Neural progenitor cell (in vitro differentiated cells): Measurements from ENCODE around the gene ABCC10. TPM values are rescaled to one million over a fixed set of nuclear protein-coding genes. Genes with fewer than 3 reads are reported as not detected.

Experiments
- DNase-seq: peaks from one replicate; pipeline ENCODE4 v3.0.0-alpha.2; 2016; ENCODE audit warnings: low spot score
- H2AFZ ChIP-seq: fragments of 200-600 bp; sonication (generic); replicated peaks from 2 replicates; pipeline ENCODE4 v1.6.1; 2016; ENCODE audit warnings: antibody characterized with exemption
- H3F3A ChIP-seq: fragments of 200-600 bp; sonication (generic); 2 replicates; pipeline ENCODE4 v1.6.1; 2016; ENCODE audit warnings: antibody characterized with exemption, low read depth
- H3K27ac ChIP-seq: fragments of 200-600 bp; sonication (generic); 2 replicates; pipeline ENCODE4 v1.5.1; 2016; ENCODE audit warnings: mild to moderate bottlenecking
- H3K27me3 ChIP-seq: fragments of 200-600 bp; sonication (generic); 2 replicates; pipeline ENCODE4 v1.6.1; 2016; ENCODE audit warnings: mild to moderate bottlenecking, moderate library complexity
- H3K36me3 ChIP-seq: fragments of 200-600 bp; sonication (generic); 2 replicates; pipeline ENCODE4 v1.5.1; 2016
- H3K4me1 ChIP-seq: fragments of 200-600 bp; sonication (generic); 2 replicates; pipeline ENCODE4 v1.6.1; 2016; ENCODE audit warnings: mixed run types
- H3K4me2 ChIP-seq: fragments of 200-600 bp; sonication (generic); 2 replicates; pipeline ENCODE4 v1.6.1; 2016
- H3K4me3 ChIP-seq: fragments of 200-600 bp; sonication (generic); 2 replicates; pipeline ENCODE4 v1.5.1; 2016
- H3K79me2 ChIP-seq: fragments of 200-600 bp; sonication (generic); 2 replicates; pipeline ENCODE4 v1.6.1; 2016; ENCODE audit warnings: low read depth
- H3K9ac ChIP-seq: fragments of 200-600 bp; sonication (generic); 2 replicates; pipeline ENCODE4 v1.6.1; 2016
- H3K9me3 ChIP-seq: fragments of 200-600 bp; sonication (generic); 2 replicates; pipeline ENCODE4 v1.5.1; 2016; ENCODE audit warnings: low read depth
- H4K20me1 ChIP-seq: fragments of 200-600 bp; sonication (generic); 2 replicates; pipeline ENCODE4 v1.6.1; 2016; ENCODE audit warnings: low read depth
- H3K27ac Mint-ChIP-seq: 3 replicates; pipeline ENCODE4 v1.8.0; 2021; ENCODE audit warnings: mixed read lengths
- H3K27me3 Mint-ChIP-seq: 2 replicates; pipeline ENCODE4 v1.8.0; 2022; ENCODE audit warnings: low read depth, mild to moderate bottlenecking, inconsistent platforms, moderate library complexity, mixed read lengths; ENCODE audit not compliant: insufficient read depth
- H3K36me3 Mint-ChIP-seq: 3 replicates; pipeline ENCODE4 v1.8.0; 2021; ENCODE audit warnings: mixed read lengths
- H3K4me1 Mint-ChIP-seq: 3 replicates; pipeline ENCODE4 v1.8.0; 2021; ENCODE audit warnings: mixed read lengths
- H3K4me3 Mint-ChIP-seq: 3 replicates; pipeline ENCODE4 v1.8.0; 2021; ENCODE audit warnings: mild to moderate bottlenecking, moderate library complexity, mixed read lengths
- H3K9me3 Mint-ChIP-seq: 3 replicates; pipeline ENCODE4 v1.8.0; 2020; ENCODE audit warnings: mixed read lengths
- EZH2 ChIP-seq: fragments of 200-600 bp; sonication (generic); IDR thresholded peaks from 2 replicates; pipeline ENCODE4 v1.6.1; 2017; ENCODE audit warnings: antibody characterized with exemption, mild to moderate bottlenecking, moderate library complexity
- EZH2phosphoT487 ChIP-seq: fragments of 200-600 bp; sonication (generic); IDR thresholded peaks from 2 replicates; pipeline ENCODE4 v1.6.1; 2017; ENCODE audit warnings: antibody characterized with exemption
- total RNA-seq: library from RNA; depleted of rRNA; stranded (reverse); fragments of >200 nt; gene quantifications from 2 replicates; pipeline ENCODE4 v1.2.3, GENCODE V29; 2015; ENCODE audit warnings: low replicate concordance
- TF ChIP-seq, protein P1 (sequence below): fragments of 200-600 bp; sonication (generic); IDR thresholded peaks from 2 replicates; pipeline ENCODE4 v1.5.1; 2017; ENCODE audit warnings: antibody characterized with exemption, mild to moderate bottlenecking

Gene ABCC10
- total RNA-seq, 1 donor from 2014 or later: 10.1 TPM

- Mint-ChIP-seq H3K36me3 (no peaks in the 10 kb centered on the region), H3K4me3 (no peak overlapping the region), H3K27me3 (peaks cover 3% of the 10 kb centered on the region), H3K4me1 (peaks cover 13% of the 10 kb centered on the region), H3K9me3 (no peaks in the 10 kb centered on the region), H3K27ac (no peak overlapping the region)
- Histone ChIP-seq H3K4me1 (peaks cover 19% of the 10 kb centered on the region), H3K9ac (no peak overlapping the region), H3K4me2 (no peak overlapping the region), H4K20me1 (no peaks in the 10 kb centered on the region), H3F3A (peaks cover 11% of the 10 kb centered on the region), H3K27me3 (no peaks in the 10 kb centered on the region), H3K9me3 (no peaks in the 10 kb centered on the region), H3K27ac (no peak overlapping the region), H3K79me2 (peaks cover 2% of the 10 kb centered on the region), H3K36me3 (no peaks in the 10 kb centered on the region), H3K4me3 (no peak overlapping the region), H2AFZ (no peak overlapping the region)
- TF ChIP-seq, protein P1, sequence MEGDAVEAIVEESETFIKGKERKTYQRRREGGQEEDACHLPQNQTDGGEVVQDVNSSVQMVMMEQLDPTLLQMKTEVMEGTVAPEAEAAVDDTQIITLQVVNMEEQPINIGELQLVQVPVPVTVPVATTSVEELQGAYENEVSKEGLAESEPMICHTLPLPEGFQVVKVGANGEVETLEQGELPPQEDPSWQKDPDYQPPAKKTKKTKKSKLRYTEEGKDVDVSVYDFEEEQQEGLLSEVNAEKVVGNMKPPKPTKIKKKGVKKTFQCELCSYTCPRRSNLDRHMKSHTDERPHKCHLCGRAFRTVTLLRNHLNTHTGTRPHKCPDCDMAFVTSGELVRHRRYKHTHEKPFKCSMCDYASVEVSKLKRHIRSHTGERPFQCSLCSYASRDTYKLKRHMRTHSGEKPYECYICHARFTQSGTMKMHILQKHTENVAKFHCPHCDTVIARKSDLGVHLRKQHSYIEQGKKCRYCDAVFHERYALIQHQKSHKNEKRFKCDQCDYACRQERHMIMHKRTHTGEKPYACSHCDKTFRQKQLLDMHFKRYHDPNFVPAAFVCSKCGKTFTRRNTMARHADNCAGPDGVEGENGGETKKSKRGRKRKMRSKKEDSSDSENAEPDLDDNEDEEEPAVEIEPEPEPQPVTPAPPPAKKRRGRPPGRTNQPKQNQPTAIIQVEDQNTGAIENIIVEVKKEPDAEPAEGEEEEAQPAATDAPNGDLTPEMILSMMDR: no peak
- no peak for TF ChIP-seq EZH2phosphoT487
- TF ChIP-seq EZH2: no peak
- DNase-seq: no peak
These were observed 45.2 kb downstream of the ABCC10 start for GRCh38 chr6:43472515-43472914.

DNA sequence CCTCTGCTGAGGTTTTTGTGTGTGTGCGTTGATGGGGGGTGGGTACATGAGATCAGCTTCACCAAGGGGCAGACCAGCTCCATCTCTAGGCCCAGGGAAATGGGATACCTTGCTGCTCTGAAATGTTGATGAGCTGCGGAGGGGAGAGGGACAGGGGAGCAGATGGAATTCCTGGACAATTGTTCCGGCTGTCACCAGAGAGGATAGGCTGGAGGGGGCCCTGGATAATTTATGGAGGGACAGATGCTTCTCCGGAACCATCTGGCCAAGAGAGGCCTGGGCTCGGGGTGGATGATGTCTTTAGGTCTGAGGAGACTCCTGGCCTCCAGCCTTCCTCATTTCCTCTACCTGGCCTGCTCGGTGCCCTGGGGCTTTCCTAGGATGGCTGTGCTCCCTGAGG is 48.2 kb downstream of the ABCC10 start:
- Histone ChIP-seq H3K27ac (no peak overlapping the region), H3K27me3 (no peaks in the 10 kb centered on the region), H3K4me2 (no peak overlapping the region), H4K20me1 (peaks cover 14% of the 10 kb centered on the region), H3K79me2 (peaks cover 32% of the 10 kb centered on the region), H3F3A (no peaks in the 10 kb centered on the region), H3K4me1 (peaks cover 17% of the 10 kb centered on the region), H3K9ac (no peak overlapping the region), H3K9me3 (no peaks in the 10 kb centered on the region), H2AFZ (no peak overlapping the region), H3K4me3 (no peak overlapping the region), H3K36me3 (no peaks in the 10 kb centered on the region)
- DNase-seq: no peak
- Mint-ChIP-seq H3K27me3 (no peaks in the 10 kb centered on the region), H3K4me3 (no peak overlapping the region), H3K36me3 (peaks cover 5% of the 10 kb centered on the region), H3K4me1 (peaks cover 30% of the 10 kb centered on the region), H3K9me3 (no peaks in the 10 kb centered on the region), H3K27ac (no peak overlapping the region)
- TF ChIP-seq EZH2phosphoT487 (no peak), EZH2 (no peak)
- TF ChIP-seq, protein P1: no peak

DNA sequence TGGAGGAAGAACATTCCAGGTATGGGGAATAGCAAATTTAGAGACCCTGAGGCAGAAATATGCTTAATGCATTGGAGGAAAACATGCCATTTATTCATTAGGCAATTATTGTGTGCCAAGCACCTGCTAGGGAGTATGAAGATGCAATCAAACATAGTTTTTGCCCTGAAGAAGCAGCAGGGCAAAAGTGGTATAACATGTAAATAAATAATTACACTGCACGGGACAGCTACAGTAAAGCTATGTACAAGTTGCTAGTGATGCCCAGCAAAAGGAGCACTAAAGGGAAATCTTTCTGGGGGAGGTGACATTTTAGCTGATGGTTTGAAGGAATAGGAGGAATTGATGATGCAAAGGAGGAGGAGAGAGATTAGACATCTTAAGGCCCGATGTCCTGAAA is 49.4 kb downstream of the ABCC10 start:
- Histone ChIP-seq H3K27me3 (no peaks in the 10 kb centered on the region), H3K9ac (no peak overlapping the region), H3K36me3 (no peaks in the 10 kb centered on the region), H3K9me3 (no peaks in the 10 kb centered on the region), H3K4me3 (peak overlapping the region; percentile 76), H2AFZ (peak overlapping the region; percentile 98), H3F3A (no peaks in the 10 kb centered on the region), H3K4me2 (peak overlapping the region; percentile 94), H3K4me1 (peaks cover 17% of the 10 kb centered on the region), H4K20me1 (peaks cover 26% of the 10 kb centered on the region), H3K27ac (no peak overlapping the region), H3K79me2 (peaks cover 39% of the 10 kb centered on the region)
- peaks cover 35% of the 10 kb centered on the region for H3K4me1 Mint-ChIP-seq
- DNase-seq: no peak
- TF ChIP-seq EZH2phosphoT487 (no peak), EZH2 (no peak)
- TF ChIP-seq, protein P1: no peak
- H3K36me3 Mint-ChIP-seq: peaks cover 5% of the 10 kb centered on the region
- H3K27ac Mint-ChIP-seq: peak overlapping the region; percentile 64
- no peaks in the 10 kb centered on the region for H3K9me3 Mint-ChIP-seq
- H3K27me3 Mint-ChIP-seq: no peaks in the 10 kb centered on the region
- peak overlapping the region; percentile 90 for H3K4me3 Mint-ChIP-seq
